ENCODE results near the gene EFS.
"Not testable (repeated sequence)": the region's sequence is repeated elsewhere in the genome, so short reads cannot be mapped to it uniquely, and the experiment has no call there.

The EFS gene

DNA sequence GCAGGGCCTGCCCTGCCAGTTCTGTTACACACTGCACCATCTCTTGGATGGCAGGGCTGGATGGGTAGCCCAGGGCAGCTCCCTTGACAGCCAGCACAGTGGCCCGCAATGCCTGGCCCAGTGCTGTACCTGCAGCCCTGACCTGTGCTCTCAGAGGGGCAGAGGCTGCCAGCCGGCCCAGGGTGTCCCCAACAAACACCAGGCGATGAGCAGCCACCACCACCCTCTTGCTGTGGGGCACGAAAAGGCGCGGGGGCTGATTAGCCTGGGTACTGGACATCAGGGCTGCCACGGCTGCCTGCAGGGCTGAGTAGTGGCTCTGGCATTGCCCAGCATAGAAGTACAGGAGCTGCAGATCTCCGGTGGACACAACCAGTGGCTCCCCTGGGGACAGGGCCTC lies 7.7 kb downstream of the EFS start:
- no peak for DNase-seq

DNA sequence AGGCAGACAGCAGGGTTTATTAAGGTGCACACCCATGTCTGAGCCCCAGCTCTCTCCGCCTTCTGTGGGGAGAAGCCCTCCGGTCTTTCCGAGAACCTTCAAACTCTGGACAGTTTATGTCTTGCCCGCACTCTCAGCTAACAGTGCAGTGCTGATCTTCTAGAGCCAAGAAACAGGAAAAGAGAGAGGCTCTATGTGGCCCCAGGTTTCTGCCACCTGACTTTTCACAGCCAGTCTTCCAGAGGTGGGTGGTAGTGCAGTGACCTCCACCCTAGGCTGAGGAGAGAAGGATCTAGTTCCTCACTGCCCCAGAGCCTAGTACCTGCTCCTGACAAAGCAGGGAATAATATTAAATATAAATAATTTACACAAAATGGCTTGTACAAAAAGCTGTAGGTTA lies 8.3 kb downstream of the EFS start:
- no peak for DNase-seq

DNA sequence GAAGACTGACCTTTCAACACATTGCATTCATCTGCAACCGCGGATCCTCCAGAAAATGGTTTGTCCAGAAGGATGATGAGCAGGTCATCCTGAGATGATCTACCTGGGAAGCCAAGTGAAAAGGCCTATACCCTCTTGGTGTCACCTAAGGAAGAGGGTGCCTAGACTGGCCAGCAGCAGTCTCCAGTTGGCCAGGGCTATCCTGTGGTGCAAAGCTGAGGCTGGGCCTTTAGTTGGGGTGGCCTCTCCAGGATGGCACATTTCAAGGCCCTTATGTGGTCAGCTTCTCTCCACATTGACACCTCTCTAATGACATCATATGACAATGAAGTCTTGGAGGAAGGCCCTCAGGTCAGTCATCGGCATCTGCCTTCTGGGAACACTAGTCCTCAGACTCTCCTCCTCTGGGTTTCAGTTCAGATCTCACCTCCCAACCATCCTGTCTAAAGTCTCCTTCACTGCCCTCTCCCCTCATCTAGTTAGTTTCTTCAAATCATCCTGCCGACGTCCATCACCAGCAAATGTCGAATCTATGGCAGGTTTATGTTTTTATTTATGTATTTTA lies 9.0 kb downstream of the EFS start:
- DNase-seq, result no peak

DNA sequence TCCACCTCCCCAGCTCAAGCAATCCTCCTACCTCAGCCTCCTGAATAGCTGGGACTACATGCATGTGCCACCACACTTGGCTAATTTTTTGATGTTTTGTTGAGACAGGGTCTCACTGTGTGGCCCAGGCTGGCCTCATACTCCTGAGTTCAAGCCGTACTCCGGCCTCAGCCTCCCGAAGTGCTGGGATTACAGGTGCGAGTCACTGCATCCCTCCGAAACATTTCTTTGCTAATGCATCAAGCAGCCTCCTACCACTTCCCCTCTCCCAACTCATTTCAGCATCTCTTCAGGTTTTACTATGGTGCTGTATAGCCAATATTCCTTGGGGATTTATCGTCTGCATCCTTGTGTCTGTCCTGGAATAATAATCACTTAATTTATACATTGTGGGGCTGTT lies 10.0 kb downstream of the EFS start:
- DNase-seq, result no peak

DNA sequence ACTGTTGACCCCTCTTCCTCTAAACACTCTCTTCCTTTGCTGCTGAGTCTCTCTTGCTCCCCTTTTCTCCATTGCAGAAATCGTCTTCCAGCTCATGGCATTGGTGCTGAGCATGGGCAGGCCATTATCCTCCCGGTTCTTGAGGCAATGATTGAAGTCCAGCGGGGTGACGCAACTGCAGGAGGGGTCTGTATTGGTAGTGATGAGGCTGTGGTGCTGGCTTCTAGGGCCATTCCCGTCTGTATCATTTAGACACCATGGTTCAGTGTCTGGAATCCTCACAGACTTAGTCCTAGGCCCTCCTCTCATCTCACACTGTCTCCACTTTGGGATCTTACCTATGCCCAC lies 11.6 kb downstream of the EFS start:
- DNase-seq, result no peak

DNA sequence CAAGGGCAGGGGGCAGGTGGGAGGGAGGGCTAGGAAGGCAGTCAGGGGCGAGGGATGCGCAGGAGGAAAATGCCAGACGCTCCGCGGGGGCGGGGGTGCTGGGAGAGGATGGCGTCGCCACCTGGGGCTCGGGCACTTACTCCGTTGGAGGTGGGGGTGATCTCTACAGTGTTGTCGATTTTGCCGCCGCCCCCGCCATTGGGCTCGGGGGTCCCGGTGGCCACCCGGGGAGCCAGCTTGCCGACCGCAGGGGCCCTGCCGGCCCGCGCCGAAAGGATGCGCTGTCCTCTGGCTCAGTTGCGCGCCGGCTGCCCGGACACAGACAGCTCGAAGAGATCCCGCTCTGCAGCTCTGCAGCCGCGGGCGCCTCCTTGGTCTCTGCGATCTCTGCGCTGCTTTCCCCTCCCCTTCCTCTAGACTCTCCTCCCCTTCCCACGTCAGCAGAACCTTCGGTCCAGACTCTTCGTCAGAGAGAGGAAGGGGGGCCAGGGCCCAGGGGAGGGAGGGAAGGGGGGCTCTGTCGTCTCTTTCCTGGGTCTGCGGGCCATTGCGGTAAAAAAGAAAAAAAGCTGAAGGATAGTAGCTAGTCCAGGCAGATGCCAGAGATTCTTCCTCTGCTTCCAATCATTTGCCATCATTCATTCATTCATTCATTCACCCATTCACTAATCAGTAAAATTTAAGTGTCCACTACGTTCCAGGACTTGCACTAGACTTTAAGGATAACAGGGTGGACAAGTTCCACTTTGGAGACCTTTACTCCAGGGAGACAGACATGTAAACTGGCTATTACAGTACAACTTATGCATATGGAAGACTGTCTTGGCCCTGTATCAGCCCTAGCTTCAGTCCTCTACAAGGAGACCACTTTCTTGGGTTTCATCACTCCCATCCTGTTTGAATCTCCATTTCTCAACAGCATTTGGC lies 12.2 kb downstream of the EFS start, which contains the start of gene SLC22A17:
Gene SLC22A17 (minus strand): TSS at position 382 of the 927 bp plus-strand sequence.
- DNase-seq, result peak; percentile 64

DNA sequence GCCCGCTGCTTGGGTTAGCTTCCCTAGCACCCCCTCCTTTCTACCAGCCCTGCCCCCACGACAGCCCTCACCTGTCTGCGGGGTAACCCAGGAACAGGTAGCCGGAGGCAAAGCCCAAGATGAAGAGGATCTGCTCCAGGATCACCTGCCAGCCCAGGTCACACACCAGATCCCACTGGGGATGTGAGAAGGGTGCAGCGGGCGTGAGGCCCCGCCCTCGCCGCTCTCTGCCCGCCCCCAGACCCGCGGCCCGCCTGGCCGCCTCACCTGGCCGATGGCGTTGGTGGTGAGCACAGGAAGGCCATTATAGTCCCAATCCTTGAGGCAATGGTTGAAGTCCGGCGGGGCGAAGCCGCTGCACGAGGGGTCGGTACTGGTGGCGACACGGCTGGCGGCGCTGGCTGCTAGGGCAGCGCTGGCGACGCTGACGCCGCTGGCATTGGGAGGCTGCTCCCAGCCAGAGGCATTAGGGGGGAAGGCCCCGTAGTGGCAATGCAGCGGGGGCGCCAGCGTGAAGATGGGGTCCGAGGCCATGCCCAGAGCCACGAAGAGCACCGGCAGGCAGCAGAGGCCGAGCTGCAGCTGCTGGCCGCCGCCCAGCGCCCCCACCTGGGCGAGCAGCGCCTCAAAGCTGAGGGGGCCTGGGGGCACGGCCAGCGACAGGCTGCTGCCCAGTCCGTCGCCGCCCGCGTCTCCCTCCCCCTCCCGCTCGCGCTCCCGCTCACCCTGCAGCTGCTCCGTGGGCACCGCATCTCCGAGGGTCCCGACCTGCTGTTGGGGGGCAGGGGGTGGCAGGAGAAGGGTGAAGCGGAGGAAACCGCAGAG lies 13.1 kb downstream of the EFS start:
- no peak for DNase-seq

DNA sequence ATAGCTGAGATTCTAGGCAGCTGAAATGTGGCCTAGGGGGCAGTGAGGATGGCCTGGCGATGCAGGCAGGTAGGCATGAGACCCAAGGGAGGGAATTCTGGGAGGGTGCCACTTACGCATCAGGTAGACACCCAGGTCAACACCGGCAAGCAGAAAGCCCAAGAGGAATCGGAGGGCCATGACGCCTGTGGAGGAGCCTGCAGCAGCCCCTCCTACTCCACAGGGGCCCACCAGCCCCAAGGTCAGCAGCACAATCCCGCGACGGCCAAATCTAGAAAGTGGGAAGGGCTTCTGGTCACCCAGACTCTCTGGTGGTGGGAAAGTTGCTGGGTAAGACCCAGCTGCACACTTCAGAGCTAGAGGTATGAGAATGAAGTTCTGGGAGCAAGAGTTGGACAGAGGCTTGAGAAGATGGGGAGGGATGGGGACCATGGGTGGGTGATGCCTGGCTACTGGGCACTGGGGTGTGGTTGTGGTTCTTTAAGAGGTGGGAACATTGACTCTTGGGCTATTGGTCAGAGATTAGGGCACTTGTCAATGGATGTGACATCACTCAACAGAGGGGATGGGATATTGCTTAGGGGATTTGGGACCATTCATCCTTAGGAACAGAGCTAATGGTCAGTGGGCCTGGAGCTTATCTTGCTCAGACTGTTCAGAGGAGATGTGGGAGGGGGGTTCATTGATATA lies 15.7 kb downstream of the EFS start:
- DNase-seq, result no peak

DNA sequence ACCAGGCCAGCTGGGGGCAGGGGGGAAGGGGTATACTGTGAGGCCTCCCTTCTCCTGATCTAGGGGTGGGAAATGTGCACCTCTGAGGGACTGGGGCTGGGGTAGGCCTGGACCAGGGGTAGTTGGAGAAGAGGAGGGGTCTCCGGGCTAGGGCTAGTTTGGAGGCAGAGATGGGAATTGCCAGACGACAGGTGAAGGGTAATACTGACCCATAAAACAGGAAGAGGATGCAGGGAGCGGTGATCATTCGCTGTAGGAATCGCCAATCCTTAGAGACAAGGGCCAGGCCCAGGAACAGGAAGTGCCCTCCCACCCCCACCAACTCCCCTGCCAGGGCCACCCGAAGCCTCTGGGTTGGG lies 16.7 kb downstream of the EFS start:
- no peak for DNase-seq

DNA sequence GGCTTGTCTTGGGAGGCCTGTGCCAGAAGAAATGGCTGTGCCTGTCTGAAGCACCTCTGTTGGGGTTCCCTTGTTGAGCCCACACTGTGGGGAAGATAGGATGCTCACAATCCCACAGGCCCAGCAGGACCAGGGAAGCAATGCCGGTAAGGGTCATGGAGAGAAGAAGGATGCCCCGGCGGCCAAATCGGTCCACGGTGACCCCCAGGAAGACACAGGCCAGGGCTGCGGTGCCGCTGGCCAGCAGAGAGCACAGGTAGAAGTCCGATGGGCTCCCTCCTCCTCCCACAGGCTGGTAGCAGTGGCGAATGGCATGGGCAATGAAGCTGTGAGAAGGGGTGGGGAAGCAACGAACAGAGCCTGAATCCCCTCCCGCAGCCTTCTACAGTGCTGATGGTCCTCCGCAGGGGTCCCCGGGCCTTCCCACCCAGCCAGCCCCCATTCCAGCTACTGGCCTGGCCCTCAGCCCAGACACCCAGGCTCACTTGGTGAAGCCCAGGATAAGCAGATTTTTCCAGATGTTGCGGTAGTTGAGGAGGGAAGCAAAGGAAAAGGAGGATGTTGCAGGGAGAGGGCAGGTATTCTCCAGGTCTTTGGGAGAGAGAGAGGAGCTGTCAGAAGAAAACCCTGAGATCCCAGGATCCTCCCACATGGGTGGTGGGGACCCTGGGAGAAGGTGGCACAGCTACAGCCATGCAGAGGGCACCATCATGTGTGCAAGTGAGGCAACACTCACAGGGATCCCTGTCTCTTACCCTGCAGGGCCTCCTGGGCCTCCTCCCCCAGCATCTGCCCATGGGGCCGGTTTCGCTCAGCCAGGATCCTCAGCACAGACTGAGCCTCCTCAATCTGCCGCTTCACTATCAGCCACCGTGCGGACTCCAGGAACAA lies 17.3 kb downstream of the EFS start:
- no peak for DNase-seq

DNA sequence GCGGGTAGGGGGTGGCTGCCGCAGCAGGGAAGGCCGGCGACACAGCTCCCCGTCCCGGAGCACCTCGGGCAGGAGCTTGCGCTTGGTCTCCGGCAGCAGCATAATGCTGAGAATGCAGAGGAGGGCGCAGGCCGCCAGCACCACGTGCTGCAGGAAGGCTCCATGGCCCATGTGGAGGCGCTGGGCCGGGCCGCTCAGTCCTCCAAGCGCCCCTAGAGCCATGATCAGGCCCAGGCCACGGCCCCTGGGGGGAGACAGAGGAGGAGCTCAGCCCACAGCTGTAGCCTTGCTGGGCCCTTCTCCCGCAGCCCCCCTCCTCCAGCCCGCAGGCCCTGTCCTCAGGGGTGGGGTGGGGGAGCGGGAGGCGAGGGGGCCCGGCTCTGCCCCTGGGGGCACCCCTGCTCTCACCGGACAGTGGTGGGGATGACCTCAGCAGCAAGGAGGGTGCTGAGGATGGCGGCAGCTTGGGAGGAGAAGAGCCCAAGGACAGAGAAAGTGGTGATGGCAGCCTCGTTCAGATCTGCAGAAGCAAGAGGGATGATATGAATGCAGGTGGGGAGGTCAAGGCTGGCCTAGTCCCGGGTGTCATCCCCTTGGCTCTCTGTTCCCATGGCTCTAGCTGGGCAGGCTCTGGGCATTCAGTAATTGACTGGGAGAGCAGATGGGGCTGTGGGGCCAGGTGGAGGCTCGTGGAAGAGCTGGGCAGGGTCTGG lies 18.1 kb downstream of the EFS start:
- no peak for DNase-seq

DNA sequence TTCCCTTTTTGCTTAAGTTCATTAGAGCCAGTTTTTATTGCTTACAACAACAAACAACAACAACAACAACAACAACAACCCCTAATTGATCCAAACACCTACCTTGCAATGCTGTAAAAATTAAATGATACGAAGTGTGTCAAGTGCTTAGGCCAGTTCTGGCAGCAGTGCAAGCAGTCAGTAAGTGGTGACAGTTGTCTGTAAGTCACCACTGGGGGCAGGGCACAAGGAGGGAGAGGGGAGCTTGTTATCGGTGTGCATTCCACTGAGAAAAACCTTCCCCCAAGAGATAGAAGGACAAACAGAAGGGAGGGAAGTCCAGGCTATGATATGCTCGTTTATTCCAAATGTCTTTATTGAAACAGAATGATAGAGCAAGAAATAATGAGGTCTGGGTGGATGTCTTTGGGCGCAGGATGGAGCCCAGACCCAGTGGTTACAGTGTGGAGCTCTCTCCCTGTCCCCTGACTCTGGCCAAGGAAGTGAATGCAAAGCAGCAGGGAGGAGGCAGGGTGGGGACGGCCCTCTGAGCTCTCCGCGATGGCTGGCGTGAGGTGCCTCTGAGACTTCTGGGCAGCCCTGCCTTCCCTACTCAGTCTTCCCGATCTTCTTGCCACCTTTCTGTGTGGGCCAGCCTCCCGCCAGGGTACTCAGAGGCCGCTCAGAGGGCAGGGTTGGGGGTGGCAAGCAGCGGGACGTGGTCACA lies 18.8 kb downstream of the EFS start:
- no peak for DNase-seq

DNA sequence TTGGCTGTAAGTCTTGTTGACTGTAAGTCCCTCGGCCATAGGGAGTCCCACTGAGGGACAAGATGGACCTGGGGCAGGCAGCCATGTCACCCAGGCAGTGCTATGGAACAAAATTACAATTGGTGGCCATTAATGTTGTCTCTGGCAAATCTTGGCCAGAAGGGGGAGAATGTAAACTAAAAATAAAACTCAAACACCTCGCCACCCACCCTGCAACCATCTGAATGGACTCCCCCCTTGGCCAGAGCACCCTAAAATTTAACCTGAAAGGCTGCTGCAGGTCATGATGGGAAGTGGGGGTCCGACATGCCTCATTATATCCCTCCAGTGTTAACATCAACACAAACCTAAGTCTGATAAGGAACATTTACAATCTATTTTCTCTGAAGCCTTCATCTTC lies 20.5 kb downstream of the EFS start:
- no peak for DNase-seq

DNA sequence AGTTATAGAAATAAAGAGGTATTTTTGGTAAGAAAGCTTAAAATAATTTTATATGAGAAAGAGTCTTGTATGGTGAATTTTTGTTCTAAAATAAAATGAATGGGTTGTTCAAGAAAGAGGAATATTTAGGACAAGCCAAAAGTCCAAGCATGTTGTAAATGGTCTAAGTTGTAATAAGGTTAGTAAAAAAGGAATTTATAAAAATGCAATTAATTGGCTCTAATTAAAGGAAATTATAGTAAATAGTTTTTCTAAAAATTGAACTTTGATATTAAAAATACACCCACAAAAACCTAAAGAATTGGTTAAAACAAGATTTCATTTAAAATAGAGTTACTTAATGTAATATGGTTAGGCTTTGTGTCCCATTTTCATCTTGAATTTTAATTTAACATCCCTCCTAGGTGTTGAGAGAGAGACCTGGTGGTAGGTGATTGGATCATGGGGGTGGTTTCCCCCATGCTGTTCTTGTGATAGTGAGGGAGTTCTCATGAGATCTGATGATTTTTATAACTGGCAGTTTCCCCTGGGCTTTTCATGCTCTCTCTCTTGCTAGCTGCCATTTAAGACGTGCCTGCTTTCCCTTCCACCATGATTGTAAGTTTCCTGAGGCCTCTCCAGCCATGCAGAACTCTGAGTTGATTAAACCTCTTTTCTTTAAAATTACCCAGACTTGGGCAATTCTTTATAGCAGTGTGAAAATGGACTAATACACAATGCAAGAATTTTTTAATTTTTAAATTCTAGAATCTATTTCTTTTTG lies 25.3 kb downstream of the EFS start:
- no peak for DNase-seq

DNA sequence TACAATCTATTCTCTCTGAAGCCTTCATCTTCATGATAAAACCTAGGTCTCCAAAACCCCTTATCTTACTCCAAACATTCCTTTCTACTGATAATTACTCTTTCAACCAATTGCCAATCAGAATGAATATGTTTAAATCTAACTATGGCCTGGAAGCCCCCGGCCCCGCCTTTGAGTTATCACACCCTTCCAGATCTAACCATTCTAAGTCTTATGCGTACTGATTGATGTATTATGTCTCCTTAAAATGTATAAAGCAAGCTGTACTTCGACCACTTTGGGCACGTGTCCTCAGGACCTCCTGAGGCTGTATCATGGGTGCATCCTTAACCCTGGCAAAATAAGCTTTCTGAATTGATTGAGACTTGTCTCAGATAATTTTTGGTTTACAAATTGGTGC lies 29.3 kb downstream of the EFS start:
- DNase-seq, result no peak

DNA sequence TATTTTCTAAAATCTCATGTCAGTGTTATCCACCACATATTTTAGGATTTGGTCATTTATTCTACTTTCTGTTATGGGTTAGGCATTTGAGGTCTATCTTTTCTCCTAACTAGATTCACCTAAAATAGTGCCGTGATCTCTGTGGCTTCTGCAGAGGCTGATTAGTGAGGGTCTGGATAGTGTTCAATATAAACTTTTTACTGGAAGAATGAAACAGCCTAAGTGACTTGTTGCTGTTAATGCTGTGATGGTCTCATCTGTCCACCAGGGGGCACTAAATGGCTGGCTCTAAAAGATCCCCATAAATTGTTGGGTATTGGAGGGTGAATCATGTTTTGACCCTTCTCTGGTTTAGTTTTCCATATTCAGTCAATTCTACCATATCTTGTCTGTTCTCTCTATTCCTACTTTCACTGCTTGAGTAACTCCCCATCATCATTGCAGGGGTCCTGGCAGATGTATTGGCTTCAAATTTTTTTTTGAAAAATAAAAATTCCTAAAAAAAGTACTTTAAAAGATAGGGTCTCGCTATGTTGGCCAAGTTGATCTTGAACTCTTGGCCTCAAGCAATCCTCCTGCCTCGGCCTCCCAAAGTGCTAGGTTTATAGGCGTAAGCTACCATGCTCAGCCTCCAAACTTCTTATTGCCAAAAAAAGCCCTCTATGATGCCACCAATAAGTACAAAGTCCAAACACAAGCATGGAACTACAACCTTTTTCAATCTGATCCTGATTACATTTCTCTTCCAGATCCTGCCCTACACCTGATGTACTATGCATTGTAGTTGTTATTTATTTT lies 36.8 kb downstream of the EFS start:
- peak; percentile 77 for DNase-seq

DNA sequence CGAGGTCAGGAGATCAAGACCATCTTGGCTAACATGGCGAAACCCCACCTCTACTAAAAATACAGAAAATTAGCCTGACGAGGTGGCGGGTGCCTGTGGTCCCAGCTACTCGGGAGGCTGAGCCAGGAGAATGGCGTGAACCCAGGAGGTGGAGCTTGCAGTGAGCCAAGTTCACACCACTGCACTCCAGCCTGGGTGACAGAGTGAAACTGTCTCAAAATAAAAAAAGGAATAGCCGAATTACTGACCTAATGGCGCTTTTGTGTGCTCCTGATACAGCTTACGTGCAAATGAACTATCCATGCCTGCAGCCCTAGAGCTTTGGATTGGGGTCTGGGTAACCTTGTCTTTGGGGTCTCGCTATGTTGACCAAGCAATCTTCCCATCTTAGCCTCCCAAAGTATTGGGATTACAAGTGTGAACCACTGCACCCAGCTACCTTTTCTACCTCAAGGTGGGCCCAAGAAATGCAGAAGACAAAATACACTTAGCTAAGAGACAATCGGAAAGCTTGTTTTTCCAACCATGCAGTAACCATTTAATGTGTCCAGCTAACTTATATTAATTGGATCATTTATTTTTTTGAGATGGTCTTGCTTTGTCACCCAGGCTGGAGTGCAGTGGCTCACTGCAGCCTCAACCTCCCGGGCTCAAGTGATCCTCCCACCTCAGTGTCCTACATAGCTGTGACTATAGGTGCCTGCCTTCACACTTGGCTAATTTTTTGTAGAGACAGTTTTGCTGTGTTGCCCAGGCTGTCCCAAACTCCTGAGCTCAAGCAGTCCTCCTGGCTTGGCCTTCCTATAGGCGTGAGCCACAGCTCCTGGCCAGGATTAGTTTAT lies 38.3 kb downstream of the EFS start:
- no peak for DNase-seq

DNA sequence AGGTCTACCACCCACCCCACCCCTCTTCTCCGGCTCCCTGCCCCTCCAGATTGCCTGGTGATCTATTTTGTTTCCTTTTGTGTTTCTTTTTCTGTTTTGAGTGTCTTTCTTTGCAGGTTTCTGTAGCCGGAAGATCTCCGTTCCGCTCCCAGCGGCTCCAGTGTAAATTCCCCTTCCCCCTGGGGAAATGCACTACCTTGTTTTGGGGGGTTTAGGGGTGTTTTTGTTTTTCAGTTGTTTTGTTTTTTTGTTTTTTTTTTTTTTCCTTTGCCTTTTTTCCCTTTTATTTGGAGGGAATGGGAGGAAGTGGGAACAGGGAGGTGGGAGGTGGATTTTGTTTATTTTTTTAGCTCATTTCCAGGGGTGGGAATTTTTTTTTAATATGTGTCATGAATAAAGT lies 39.2 kb downstream of the EFS start:
- DNase-seq, result not testable (repeated sequence)

Measured in CD4-positive, alpha-beta T cell treated with Interleukin-10 for 1 hour (primary cell).